ENCODE results near the gene C4B.
"Not testable (repeated sequence)": the region's sequence is repeated elsewhere in the genome, so short reads cannot be mapped to it uniquely, and the experiment has no call there.

C4B gene

GRCh38 chr6:31981744-31982143 lies 32.9 kb upstream of the C4B start, which contains the start of gene C4A:
Gene C4A, plus strand, starts transcription at chr6:31982057. Its CDS starts 51 bp downstream, at chr6:31982108.
- DNase-seq, result not testable (repeated sequence)

GRCh38 chr6:31989363-31989762 lies 25.2 kb upstream of the C4B start:
- DNase-seq, result not testable (repeated sequence)

GRCh38 chr6:31994421-31994820 lies 20.2 kb upstream of the C4B start:
- DNase-seq, result not testable (repeated sequence)

GRCh38 chr6:31996385-31996784 lies 18.2 kb upstream of the C4B start:
- not testable (repeated sequence) for DNase-seq

GRCh38 chr6:32002546-32003268 lies 11.9 kb upstream of the C4B start:
- not testable (repeated sequence) for DNase-seq

GRCh38 chr6:32003301-32003700 lies 11.3 kb upstream of the C4B start:
- DNase-seq, result not testable (repeated sequence)

- not testable (repeated sequence) for DNase-seq
Observed at GRCh38 chr6:32004393-32004792, 10.2 kb upstream of the C4B start.

GRCh38 chr6:32004864-32005537 lies 9.6 kb upstream of the C4B start:
- DNase-seq, result not testable (repeated sequence)

GRCh38 chr6:32005538-32005880 lies 9.1 kb upstream of the C4B start:
- DNase-seq, result not testable (repeated sequence)

GRCh38 chr6:32005991-32006529 lies 8.5 kb upstream of the C4B start:
- DNase-seq, result not testable (repeated sequence)

- DNase-seq, result not testable (repeated sequence)
Observed at GRCh38 chr6:32007086-32007485, 7.5 kb upstream of the C4B start.

- not testable (repeated sequence) for DNase-seq
Observed at GRCh38 chr6:32008037-32008436, 6.6 kb upstream of the C4B start.

- DNase-seq, result not testable (repeated sequence)
Observed at GRCh38 chr6:32008616-32009015, 6.0 kb upstream of the C4B start.

GRCh38 chr6:32009537-32009936 lies 5.1 kb upstream of the C4B start:
- not testable (repeated sequence) for DNase-seq

GRCh38 chr6:32010856-32011530 lies 3.6 kb upstream of the C4B start:
- not testable (repeated sequence) for DNase-seq

- not testable (repeated sequence) for DNase-seq
Observed at GRCh38 chr6:32012941-32013617, 1.5 kb upstream of the C4B start.

GRCh38 chr6:32013738-32014137 lies 857 bp upstream of the C4B start:
- not testable (repeated sequence) for DNase-seq

GRCh38 chr6:32022100-32022499 lies 7.5 kb downstream of the C4B start:
- DNase-seq, result not testable (repeated sequence)

GRCh38 chr6:32028631-32029030 lies 14.0 kb downstream of the C4B start:
- DNase-seq, result not testable (repeated sequence)

- not testable (repeated sequence) for DNase-seq
Observed at GRCh38 chr6:32029553-32029952, 15.0 kb downstream of the C4B start.

- DNase-seq, result not testable (repeated sequence)
Observed at GRCh38 chr6:32035283-32036013, 20.9 kb downstream of the C4B start.

GRCh38 chr6:32037136-32037535 lies 22.5 kb downstream of the C4B start:
- not testable (repeated sequence) for DNase-seq
